Neural progenitor cell (in vitro differentiated cells): ENCODE results near the gene CYSTM1. TPM values are rescaled to one million over a fixed set of nuclear protein-coding genes. Genes with fewer than 3 reads are reported as not detected.

Experiments used
- DNase-seq: peaks from one replicate; pipeline ENCODE4 v3.0.0-alpha.2; 2016; ENCODE audit warnings: low spot score
- H2AFZ ChIP-seq: fragments of 200-600 bp; sonication (generic); replicated peaks from 2 replicates; pipeline ENCODE4 v1.6.1; 2016; ENCODE audit warnings: antibody characterized with exemption
- H3F3A ChIP-seq: fragments of 200-600 bp; sonication (generic); 2 replicates; pipeline ENCODE4 v1.6.1; 2016; ENCODE audit warnings: antibody characterized with exemption, low read depth
- H3K27ac ChIP-seq: fragments of 200-600 bp; sonication (generic); 2 replicates; pipeline ENCODE4 v1.5.1; 2016; ENCODE audit warnings: mild to moderate bottlenecking
- H3K27me3 ChIP-seq: fragments of 200-600 bp; sonication (generic); 2 replicates; pipeline ENCODE4 v1.6.1; 2016; ENCODE audit warnings: mild to moderate bottlenecking, moderate library complexity
- H3K36me3 ChIP-seq: fragments of 200-600 bp; sonication (generic); 2 replicates; pipeline ENCODE4 v1.5.1; 2016
- H3K4me1 ChIP-seq: fragments of 200-600 bp; sonication (generic); 2 replicates; pipeline ENCODE4 v1.6.1; 2016; ENCODE audit warnings: mixed run types
- H3K4me2 ChIP-seq: fragments of 200-600 bp; sonication (generic); 2 replicates; pipeline ENCODE4 v1.6.1; 2016
- H3K4me3 ChIP-seq: fragments of 200-600 bp; sonication (generic); 2 replicates; pipeline ENCODE4 v1.5.1; 2016
- H3K79me2 ChIP-seq: fragments of 200-600 bp; sonication (generic); 2 replicates; pipeline ENCODE4 v1.6.1; 2016; ENCODE audit warnings: low read depth
- H3K9ac ChIP-seq: fragments of 200-600 bp; sonication (generic); 2 replicates; pipeline ENCODE4 v1.6.1; 2016
- H3K9me3 ChIP-seq: fragments of 200-600 bp; sonication (generic); 2 replicates; pipeline ENCODE4 v1.5.1; 2016; ENCODE audit warnings: low read depth
- H4K20me1 ChIP-seq: fragments of 200-600 bp; sonication (generic); 2 replicates; pipeline ENCODE4 v1.6.1; 2016; ENCODE audit warnings: low read depth
- H3K27ac Mint-ChIP-seq: 3 replicates; pipeline ENCODE4 v1.8.0; 2021; ENCODE audit warnings: mixed read lengths
- H3K27me3 Mint-ChIP-seq: 2 replicates; pipeline ENCODE4 v1.8.0; 2022; ENCODE audit warnings: low read depth, mild to moderate bottlenecking, inconsistent platforms, moderate library complexity, mixed read lengths; ENCODE audit not compliant: insufficient read depth
- H3K36me3 Mint-ChIP-seq: 3 replicates; pipeline ENCODE4 v1.8.0; 2021; ENCODE audit warnings: mixed read lengths
- H3K4me1 Mint-ChIP-seq: 3 replicates; pipeline ENCODE4 v1.8.0; 2021; ENCODE audit warnings: mixed read lengths
- H3K4me3 Mint-ChIP-seq: 3 replicates; pipeline ENCODE4 v1.8.0; 2021; ENCODE audit warnings: mild to moderate bottlenecking, moderate library complexity, mixed read lengths
- H3K9me3 Mint-ChIP-seq: 3 replicates; pipeline ENCODE4 v1.8.0; 2020; ENCODE audit warnings: mixed read lengths
- CTCF ChIP-seq: fragments of 200-600 bp; sonication (generic); IDR thresholded peaks from 2 replicates; pipeline ENCODE4 v1.5.1; 2017; ENCODE audit warnings: antibody characterized with exemption, mild to moderate bottlenecking
- EZH2 ChIP-seq: fragments of 200-600 bp; sonication (generic); IDR thresholded peaks from 2 replicates; pipeline ENCODE4 v1.6.1; 2017; ENCODE audit warnings: antibody characterized with exemption, mild to moderate bottlenecking, moderate library complexity
- EZH2phosphoT487 ChIP-seq: fragments of 200-600 bp; sonication (generic); IDR thresholded peaks from 2 replicates; pipeline ENCODE4 v1.6.1; 2017; ENCODE audit warnings: antibody characterized with exemption
- total RNA-seq: library from RNA; depleted of rRNA; stranded (reverse); fragments of >200 nt; gene quantifications from 2 replicates; pipeline ENCODE4 v1.2.3, GENCODE V29; 2015; ENCODE audit warnings: low replicate concordance

The CYSTM1 gene
- total RNA-seq, 1 donor from 2014 or later: 8.9 TPM

GRCh38 chr5:140286424-140286823, 111.4 kb downstream of the CYSTM1 start:
- H3K9me3 ChIP-seq: no peaks in the 10 kb centered on the region
- H3K4me1 ChIP-seq: no peaks in the 10 kb centered on the region
- Mint-ChIP-seq H3K27me3 (no peaks in the 10 kb centered on the region), H3K36me3 (no peaks in the 10 kb centered on the region), H3K9me3 (no peaks in the 10 kb centered on the region), H3K4me1 (no peaks in the 10 kb centered on the region), H3K27ac (no peak overlapping the region), H3K4me3 (no peak overlapping the region)
- no peak overlapping the region for H3K27ac ChIP-seq
- H3K36me3 ChIP-seq: no peaks in the 10 kb centered on the region
- peaks cover 6% of the 10 kb centered on the region for H3F3A ChIP-seq
- no peaks in the 10 kb centered on the region for H3K27me3 ChIP-seq
- no peak for DNase-seq
- TF ChIP-seq EZH2phosphoT487: no peak
- TF ChIP-seq CTCF: no peak
- TF ChIP-seq EZH2: no peak
- H3K79me2 ChIP-seq: peaks cover 94% of the 10 kb centered on the region
- peaks cover 43% of the 10 kb centered on the region for H4K20me1 ChIP-seq
- no peak overlapping the region for H3K4me2 ChIP-seq
- no peak overlapping the region for H3K9ac ChIP-seq
- no peak overlapping the region for H3K4me3 ChIP-seq
- H2AFZ ChIP-seq: no peak overlapping the region

- no peak for DNase-seq
- Histone ChIP-seq H3K27me3 (no peaks in the 10 kb centered on the region), H3K27ac (no peak overlapping the region), H3K9ac (no peak overlapping the region), H3K36me3 (no peaks in the 10 kb centered on the region), H3K9me3 (no peaks in the 10 kb centered on the region), H3K79me2 (peaks cover 98% of the 10 kb centered on the region), H3K4me3 (no peak overlapping the region), H2AFZ (no peak overlapping the region), H3F3A (peaks cover 6% of the 10 kb centered on the region), H3K4me1 (no peaks in the 10 kb centered on the region), H4K20me1 (peaks cover 56% of the 10 kb centered on the region), H3K4me2 (no peak overlapping the region)
- no peak for TF ChIP-seq CTCF
- no peak for TF ChIP-seq EZH2phosphoT487
- no peak for TF ChIP-seq EZH2
- no peak overlapping the region for H3K4me3 Mint-ChIP-seq
- H3K4me1 Mint-ChIP-seq: no peaks in the 10 kb centered on the region
- H3K9me3 Mint-ChIP-seq: no peaks in the 10 kb centered on the region
- H3K36me3 Mint-ChIP-seq: no peaks in the 10 kb centered on the region
- H3K27ac Mint-ChIP-seq: no peak overlapping the region
- no peaks in the 10 kb centered on the region for H3K27me3 Mint-ChIP-seq
Measured at GRCh38 chr5:140287801-140288521, 113.0 kb downstream of the CYSTM1 start.

GRCh38 chr5:140292212-140293036, 117.4 kb downstream of the CYSTM1 start:
- peaks cover 76% of the 10 kb centered on the region for H4K20me1 ChIP-seq
- H3K4me3 ChIP-seq: no peak overlapping the region
- peaks cover 6% of the 10 kb centered on the region for H3F3A ChIP-seq
- H2AFZ ChIP-seq: no peak overlapping the region
- no peaks in the 10 kb centered on the region for H3K27me3 Mint-ChIP-seq
- H3K79me2 ChIP-seq: peaks cover 100% of the 10 kb centered on the region
- H3K4me1 ChIP-seq: no peaks in the 10 kb centered on the region
- H3K4me3 Mint-ChIP-seq: no peak overlapping the region
- no peaks in the 10 kb centered on the region for H3K36me3 ChIP-seq
- no peaks in the 10 kb centered on the region for H3K27me3 ChIP-seq
- no peaks in the 10 kb centered on the region for H3K9me3 ChIP-seq
- TF ChIP-seq CTCF (no peak), EZH2phosphoT487 (no peak), EZH2 (no peak)
- H3K9ac ChIP-seq: no peak overlapping the region
- no peaks in the 10 kb centered on the region for H3K9me3 Mint-ChIP-seq
- no peaks in the 10 kb centered on the region for H3K36me3 Mint-ChIP-seq
- H3K4me1 Mint-ChIP-seq: peaks cover 8% of the 10 kb centered on the region
- no peak overlapping the region for H3K27ac Mint-ChIP-seq
- H3K27ac ChIP-seq: no peak overlapping the region
- no peak for DNase-seq
- no peak overlapping the region for H3K4me2 ChIP-seq

Other genes with a start within 250 kb of the CYSTM1 start
- 0.13 and 0.62 TPM in 2 replicates for gene NRG2, start 131.9 kb upstream of the CYSTM1 start, total RNA-seq
- gene PURA, start 61.1 kb upstream of the CYSTM1 start, total RNA-seq: 2.5 and 2.6 TPM in 2 replicates
- 0.59 and 1.6 TPM in 2 replicates for gene IGIP, start 49.3 kb upstream of the CYSTM1 start, total RNA-seq
- 79.8 and 84.3 TPM in 2 replicates for gene PFDN1, start 127.9 kb downstream of the CYSTM1 start, total RNA-seq
- gene HBEGF, start 171.4 kb downstream of the CYSTM1 start, total RNA-seq: 2.4 and 3.4 TPM in 2 replicates
- gene SLC4A9, start 185.0 kb downstream of the CYSTM1 start, total RNA-seq: not detected in 2 replicates
- 83.4 and 110 TPM in 2 replicates for gene ANKHD1, start 226.6 kb downstream of the CYSTM1 start, total RNA-seq